Upper lobe of left lung (tissue), 6 donors: Measurements from ENCODE around the gene SLIT1. TPM values are rescaled to one million over a fixed set of nuclear protein-coding genes. Genes with fewer than 3 reads are reported as not detected.

ENCODE experiments used
- ATAC-seq, 2 donors: fragments of 200-7000 bp; cut with Tn5 transposase; one replicate each; pipeline ENCODE4 v1.9.1; 2022; ENCODE audit warnings: mild to moderate bottlenecking in 2 of 2, moderate library complexity in 2 of 2; ENCODE audit not compliant: low FRiP score in 2 of 2
- DNase-seq, 2 donors: peaks; one replicate each; pipeline ENCODE4 v3.0.0-alpha.2; 2019 to 2020
- H3K27ac ChIP-seq, 4 donors: fragments of 200-600 bp; sonication (generic); one replicate each; pipeline ENCODE4 v1.5.1; 2016 to 2019
- H3K27me3 ChIP-seq, 4 donors: fragments of 200-600 bp; sonication (generic); one replicate each; pipeline ENCODE4 v1.5.1; 2017 to 2019
- H3K36me3 ChIP-seq, 4 donors: fragments of 200-600 bp; sonication (generic); one replicate each; pipeline ENCODE4 v1.5.1; 2016 to 2019
- H3K4me1 ChIP-seq, 4 donors: fragments of 200-600 bp; sonication (generic); one replicate each; pipeline ENCODE4 v1.5.1; 2018 to 2019
- H3K4me3 ChIP-seq, 4 donors: fragments of 200-600 bp; sonication (generic); one replicate each; pipeline ENCODE4 v1.5.1; 2017 to 2019; ENCODE audit warnings: mild to moderate bottlenecking in 2 of 4, moderate library complexity in 1 of 4
- H3K9me3 ChIP-seq, 4 donors: fragments of 200-600 bp; sonication (generic); one replicate each; pipeline ENCODE4 v1.5.1; 2018 to 2019
- EP300 ChIP-seq, 4 donors: sonication (generic); formaldehyde crosslinking; IDR thresholded peaks; one replicate each; pipeline ENCODE4 v1.5.1; 2017; ENCODE audit warnings: antibody characterized with exemption in 4 of 4, control low read depth in 2 of 4
- POLR2A ChIP-seq, 4 donors: fragments of 450-650 bp; IDR thresholded peaks; one replicate each; pipeline ENCODE4 v1.5.1; 2016 to 2017; ENCODE audit warnings: antibody characterized with exemption in 4 of 4, mild to moderate bottlenecking in 2 of 4
- POLR2AphosphoS5 ChIP-seq, 2 donors: sonication (generic); formaldehyde crosslinking; IDR thresholded peaks; one replicate each; pipeline ENCODE4 v1.5.1; 2017; ENCODE audit warnings: antibody characterized with exemption in 2 of 2
- WGBS, 2 donors: methylation state at CpG; one replicate each; pipeline ENCODE4 v1.1.5; 2017 to 2018; 5-methylcytosine and 5-hydroxymethylcytosine counted together
- total RNA-seq, 6 donors: library from RNA; depleted of rRNA in 4 of 6; stranded (reverse); fragments of >200 nt in 4 of 6; gene quantifications; one replicate each; pipeline versions ENCODE4 v1.1.0 to v1.2.1, GENCODE V29; 2016 to 2021
- TF ChIP-seq, protein P1 (sequence below), 6 experiments: fragments of 450-650 bp in 4 of 6; fragments of 200-600 bp in 2 of 6; sonication (generic) in 2 of 6; IDR thresholded peaks; one replicate each; pipeline ENCODE4 v1.5.1; 2016 to 2019; ENCODE audit warnings: antibody characterized with exemption in 6 of 6
- donor health status: DM: no; HTN: no; CAD: no; lungs with moderate emphysema.
- donor health status: DM: no; HTN: yes; CAD: no; lungs with severe emphysema.

The SLIT1 gene
- total RNA-seq, 6 donors from 2014 or later: 0.30 to 1.6 (median 0.54) TPM; not detected in 1

DNA sequence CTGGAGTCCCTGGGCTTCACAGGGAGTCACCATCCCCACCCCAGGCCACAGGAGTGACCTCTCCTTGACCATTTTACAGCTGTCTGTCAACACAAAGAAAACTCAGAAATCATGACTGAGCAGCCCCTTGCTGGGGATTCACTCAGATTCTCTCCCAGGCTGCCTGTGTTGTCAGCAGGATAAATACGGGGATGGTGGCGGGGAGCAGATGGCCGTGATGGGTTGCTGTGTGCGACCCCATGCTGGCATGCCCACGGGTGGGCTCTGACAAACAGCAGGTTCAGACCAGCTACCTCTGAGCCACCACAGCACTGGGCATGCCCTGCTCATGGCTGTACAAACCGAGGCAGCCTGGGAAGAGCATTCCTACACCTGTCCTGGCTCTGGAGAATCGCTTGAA lies 136.1 kb downstream of the SLIT1 start:
- Histone ChIP-seq H3K27me3 (no peaks in the 10 kb centered on the region), H3K4me3 (no peak overlapping the region), H3K27ac (no peak overlapping the region), H3K9me3 (no peaks in the 10 kb centered on the region), H3K4me1 (no peaks in the 10 kb centered on the region), H3K36me3 (no peaks in the 10 kb centered on the region)
- peak in 1 of 2 donors; percentile 6 for DNase-seq
- WGBS, 2 donors: 86 to 94% methylated on average over 3 to 7 of the region's 7 CpGs
- ATAC-seq: no peak
- TF ChIP-seq, protein P1, sequence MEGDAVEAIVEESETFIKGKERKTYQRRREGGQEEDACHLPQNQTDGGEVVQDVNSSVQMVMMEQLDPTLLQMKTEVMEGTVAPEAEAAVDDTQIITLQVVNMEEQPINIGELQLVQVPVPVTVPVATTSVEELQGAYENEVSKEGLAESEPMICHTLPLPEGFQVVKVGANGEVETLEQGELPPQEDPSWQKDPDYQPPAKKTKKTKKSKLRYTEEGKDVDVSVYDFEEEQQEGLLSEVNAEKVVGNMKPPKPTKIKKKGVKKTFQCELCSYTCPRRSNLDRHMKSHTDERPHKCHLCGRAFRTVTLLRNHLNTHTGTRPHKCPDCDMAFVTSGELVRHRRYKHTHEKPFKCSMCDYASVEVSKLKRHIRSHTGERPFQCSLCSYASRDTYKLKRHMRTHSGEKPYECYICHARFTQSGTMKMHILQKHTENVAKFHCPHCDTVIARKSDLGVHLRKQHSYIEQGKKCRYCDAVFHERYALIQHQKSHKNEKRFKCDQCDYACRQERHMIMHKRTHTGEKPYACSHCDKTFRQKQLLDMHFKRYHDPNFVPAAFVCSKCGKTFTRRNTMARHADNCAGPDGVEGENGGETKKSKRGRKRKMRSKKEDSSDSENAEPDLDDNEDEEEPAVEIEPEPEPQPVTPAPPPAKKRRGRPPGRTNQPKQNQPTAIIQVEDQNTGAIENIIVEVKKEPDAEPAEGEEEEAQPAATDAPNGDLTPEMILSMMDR (IDR thresholded peaks at IDR 0.05): no peak
- TF ChIP-seq POLR2AphosphoS5 (IDR thresholded peaks at IDR 0.05) (no peak), POLR2A (IDR thresholded peaks at IDR 0.05) (no peak), EP300 (IDR thresholded peaks at IDR 0.05) (no peak)

- Histone ChIP-seq H3K9me3 (no peaks in the 10 kb centered on the region), H3K4me1 (no peaks in the 10 kb centered on the region), H3K27ac (no peak overlapping the region), H3K27me3 (no peaks in the 10 kb centered on the region), H3K4me3 (no peak overlapping the region), H3K36me3 (no peaks in the 10 kb centered on the region)
- ATAC-seq: peak in 1 of 2 donors; percentile 25
- TF ChIP-seq EP300 (IDR thresholded peaks at IDR 0.05): no peak
- DNase-seq: peak in 1 of 2 donors; percentile 79
- WGBS, 2 donors: 86 to 92% methylated on average over 20 to 22 of the region's 23 CpGs
These were observed 136.9 kb downstream of the SLIT1 start for GRCh38 chr10:97048649-97049427.

DNA sequence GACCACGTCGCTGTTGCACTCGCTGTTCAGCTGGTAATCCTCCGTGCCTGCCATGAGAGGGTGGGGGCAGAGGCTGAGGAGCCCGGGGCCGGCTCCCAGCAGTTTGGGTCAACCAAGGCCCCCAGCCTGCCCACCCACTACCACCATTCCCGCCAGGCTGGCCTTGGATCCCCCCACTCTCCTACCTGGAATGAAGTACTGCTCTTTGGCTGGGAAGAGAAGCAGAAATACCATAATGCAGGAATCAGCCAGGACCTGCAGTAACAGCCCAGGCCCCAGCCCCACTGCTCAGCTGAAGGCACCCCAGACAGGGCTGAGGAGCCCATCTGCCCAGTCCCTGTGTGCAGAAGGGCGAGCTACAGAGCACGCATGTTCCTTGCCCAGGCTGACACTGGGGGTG lies 138.0 kb downstream of the SLIT1 start:
- ATAC-seq (no peak), DNase-seq (peak in 1 of 2 donors; percentile 63)
- H3K4me1 ChIP-seq: no peaks in the 10 kb centered on the region
- no peak overlapping the region for H3K27ac ChIP-seq
- WGBS, 2 donors: 95 to 100% methylated on average over 1 to 9 of the region's 9 CpGs
- no peak for TF ChIP-seq EP300 (IDR thresholded peaks at IDR 0.05)
- TF ChIP-seq POLR2AphosphoS5 (IDR thresholded peaks at IDR 0.05): no peak
- TF ChIP-seq, protein P1 (IDR thresholded peaks at IDR 0.05): no peak
- no peak for TF ChIP-seq POLR2A (IDR thresholded peaks at IDR 0.05)
- no peaks in the 10 kb centered on the region for H3K27me3 ChIP-seq
- no peaks in the 10 kb centered on the region for H3K36me3 ChIP-seq
- H3K4me3 ChIP-seq: no peak overlapping the region
- no peaks in the 10 kb centered on the region for H3K9me3 ChIP-seq

GRCh38 chr10:97047083-97047736 lies 138.5 kb downstream of the SLIT1 start:
- Histone ChIP-seq H3K4me3 (no peak overlapping the region), H3K27ac (no peak overlapping the region), H3K27me3 (no peaks in the 10 kb centered on the region), H3K36me3 (no peaks in the 10 kb centered on the region), H3K9me3 (no peaks in the 10 kb centered on the region), H3K4me1 (no peaks in the 10 kb centered on the region)
- ATAC-seq: no peak
- WGBS, 2 donors: 79 to 85% methylated on average over 4 to 5 of the region's 5 CpGs
- TF ChIP-seq, protein P1 (IDR thresholded peaks at IDR 0.05): no peak
- TF ChIP-seq POLR2AphosphoS5 (IDR thresholded peaks at IDR 0.05) (no peak), EP300 (IDR thresholded peaks at IDR 0.05) (no peak), POLR2A (IDR thresholded peaks at IDR 0.05) (no peak)
- DNase-seq: no peak

GRCh38 chr10:97046456-97047082 lies 139.2 kb downstream of the SLIT1 start:
- no peak for ATAC-seq
- H3K9me3 ChIP-seq: no peaks in the 10 kb centered on the region
- 40 to 71% methylated on average over 6 to 11 of the region's 11 CpGs for WGBS, 2 donors
- H3K27ac ChIP-seq: no peak overlapping the region
- H3K4me1 ChIP-seq: no peaks in the 10 kb centered on the region
- peak in 1 of 2 donors; percentile 64 for DNase-seq
- no peaks in the 10 kb centered on the region for H3K27me3 ChIP-seq
- H3K36me3 ChIP-seq: no peaks in the 10 kb centered on the region
- H3K4me3 ChIP-seq: no peak overlapping the region
- TF ChIP-seq POLR2A (IDR thresholded peaks at IDR 0.05) (no peak), POLR2AphosphoS5 (IDR thresholded peaks at IDR 0.05) (no peak), EP300 (IDR thresholded peaks at IDR 0.05) (no peak)
- TF ChIP-seq, protein P1 (IDR thresholded peaks at IDR 0.05): no peak
